ENCODE measurements around the gene GPR146.

Gene GPR146

DNA sequence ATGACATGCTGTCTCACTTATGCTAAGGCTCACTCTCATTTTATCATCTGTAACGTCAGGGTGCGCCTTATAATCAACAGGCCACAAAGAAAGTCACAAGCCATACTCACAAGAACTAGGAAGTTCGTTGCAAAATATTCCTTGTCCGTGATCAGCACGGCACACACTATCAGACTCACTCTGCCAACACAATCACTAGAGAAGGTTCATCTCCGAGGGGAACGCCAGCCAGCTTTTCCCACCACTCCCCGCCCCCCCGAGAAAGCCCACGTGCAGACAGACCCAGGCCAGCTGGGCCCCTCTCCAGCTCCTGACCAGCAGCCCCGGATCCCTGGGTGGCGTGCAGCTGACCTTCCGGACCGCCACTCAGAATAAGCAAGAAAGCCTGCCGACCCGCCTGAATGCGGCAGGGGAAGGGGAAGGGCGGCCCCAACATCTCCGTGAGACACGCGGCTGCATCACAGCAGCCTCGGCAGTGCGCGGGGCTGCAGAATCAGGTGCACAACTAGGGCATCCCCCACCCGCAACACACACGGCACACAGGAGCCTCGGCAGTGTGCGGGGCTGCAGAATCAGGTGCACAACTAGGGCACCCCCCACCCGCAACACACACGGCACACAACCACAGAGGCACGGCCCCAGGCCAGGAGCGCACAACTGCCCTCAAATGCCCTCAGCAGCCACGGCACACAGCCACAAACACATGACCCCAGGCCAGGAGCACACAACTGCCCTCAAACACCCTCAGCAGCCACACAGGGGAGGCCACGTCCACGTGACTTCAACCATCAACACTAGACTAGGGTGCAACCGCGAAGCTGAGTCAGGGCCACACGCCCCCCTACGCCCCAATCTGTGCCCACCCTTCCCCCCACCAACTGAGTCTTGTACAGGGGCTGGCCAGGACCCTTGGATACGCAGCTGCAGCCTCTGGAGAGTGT, 2.5 kb upstream of the GPR146 start:
- DNase-seq (ENCODE audit: extremely low read depth in 1 of 2, low read depth in 1 of 2) = no peak

DNA sequence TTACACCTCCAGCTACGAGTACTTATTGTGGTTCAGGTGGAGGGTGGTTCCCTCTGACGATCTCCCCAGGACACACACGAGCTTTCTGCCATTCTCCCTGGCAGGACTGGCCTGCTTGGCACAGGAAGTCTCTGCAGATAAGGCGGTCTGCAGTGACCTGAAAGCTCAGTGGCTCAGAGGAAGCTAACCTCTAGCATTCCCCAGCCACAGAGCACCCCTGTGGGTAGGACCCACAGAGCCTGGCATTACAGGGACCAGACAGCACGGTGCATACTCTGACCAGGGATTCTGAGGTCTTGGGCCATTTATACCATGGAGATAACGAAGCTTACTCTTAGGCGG, 1.9 kb upstream of the GPR146 start:
- DNase-seq (ENCODE audit: extremely low read depth in 1 of 2, low read depth in 1 of 2) = no peak

DNA sequence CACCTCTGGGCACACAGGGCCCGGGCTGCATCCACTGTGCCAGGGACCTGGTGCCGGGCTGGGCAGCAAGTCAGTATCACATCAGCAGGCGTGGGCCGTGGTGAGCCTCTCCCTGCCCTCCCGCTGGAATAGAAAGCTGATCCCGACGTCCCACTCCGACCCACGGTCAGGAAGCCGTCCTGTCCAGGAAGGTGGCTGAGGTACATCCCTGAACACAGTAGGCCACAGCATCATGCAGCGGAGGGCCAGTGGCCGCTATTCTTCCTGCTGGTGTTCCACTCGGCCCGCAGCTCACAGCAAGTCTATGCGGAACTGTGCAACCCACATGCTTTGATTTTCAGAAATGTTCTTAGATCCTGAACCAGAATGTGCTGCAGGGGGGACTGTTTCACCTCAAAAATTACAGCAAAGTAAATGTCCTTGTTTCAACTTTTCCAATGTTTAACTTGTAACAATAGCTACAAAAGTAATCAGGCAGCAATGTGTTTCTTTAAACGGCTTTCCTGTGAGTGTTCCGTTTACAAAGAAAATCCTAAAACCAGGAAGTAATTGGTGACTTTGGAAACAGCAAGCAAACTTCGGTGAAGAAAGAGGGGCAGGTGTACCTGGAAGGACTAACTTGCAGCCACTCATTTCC, 676 bp upstream of the GPR146 start:
- DNase-seq (ENCODE audit: extremely low read depth in 1 of 2, low read depth in 1 of 2) = no peak

DNA sequence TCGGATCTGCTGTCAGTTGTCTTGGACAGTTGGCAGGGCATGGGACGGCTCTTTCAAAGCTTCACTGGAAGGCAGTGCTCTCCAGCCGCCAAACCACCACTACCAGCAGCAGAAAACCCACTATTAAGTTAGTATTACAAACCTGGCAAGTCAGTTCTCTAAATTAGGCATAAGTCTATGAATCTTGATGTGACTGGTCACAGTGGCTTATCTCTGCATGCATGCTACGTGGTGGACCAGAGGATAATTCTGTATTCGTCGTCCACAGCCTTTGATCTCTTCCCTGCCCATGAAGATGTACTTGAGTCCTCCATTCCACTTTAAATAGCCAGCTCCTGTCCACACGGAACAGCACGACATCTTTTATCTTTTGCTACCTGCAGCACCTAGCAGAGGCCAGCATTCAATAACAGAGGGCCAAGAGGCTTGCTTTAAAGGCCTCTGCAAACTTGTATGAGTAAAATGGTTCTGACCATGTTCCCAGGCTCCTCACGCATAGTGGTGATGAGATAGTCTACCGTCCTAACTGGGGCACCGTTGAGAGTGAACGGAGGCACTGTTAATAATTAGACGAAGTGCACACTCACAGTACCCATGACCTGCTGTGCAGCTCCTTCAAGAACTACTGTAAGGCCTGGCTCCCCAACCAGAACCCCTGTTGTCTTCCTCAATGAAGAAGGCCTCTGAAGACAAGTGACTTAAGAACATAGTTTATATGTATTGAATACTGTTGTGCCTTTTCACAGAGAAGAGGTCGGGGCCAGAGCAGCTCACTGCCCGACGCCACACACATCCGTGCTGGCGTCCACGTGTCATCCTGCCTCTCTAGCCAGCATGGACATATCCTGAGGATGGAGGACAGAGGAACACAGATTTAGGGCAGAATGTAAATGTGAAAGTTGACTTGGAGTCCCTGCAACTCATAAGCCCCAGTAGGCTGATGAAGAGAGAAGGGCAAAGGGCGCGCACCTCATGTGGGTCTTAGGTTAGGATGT, 1.0 kb downstream of the GPR146 start:
- no peak for DNase-seq (ENCODE audit: extremely low read depth in 1 of 2, low read depth in 1 of 2)

DNA sequence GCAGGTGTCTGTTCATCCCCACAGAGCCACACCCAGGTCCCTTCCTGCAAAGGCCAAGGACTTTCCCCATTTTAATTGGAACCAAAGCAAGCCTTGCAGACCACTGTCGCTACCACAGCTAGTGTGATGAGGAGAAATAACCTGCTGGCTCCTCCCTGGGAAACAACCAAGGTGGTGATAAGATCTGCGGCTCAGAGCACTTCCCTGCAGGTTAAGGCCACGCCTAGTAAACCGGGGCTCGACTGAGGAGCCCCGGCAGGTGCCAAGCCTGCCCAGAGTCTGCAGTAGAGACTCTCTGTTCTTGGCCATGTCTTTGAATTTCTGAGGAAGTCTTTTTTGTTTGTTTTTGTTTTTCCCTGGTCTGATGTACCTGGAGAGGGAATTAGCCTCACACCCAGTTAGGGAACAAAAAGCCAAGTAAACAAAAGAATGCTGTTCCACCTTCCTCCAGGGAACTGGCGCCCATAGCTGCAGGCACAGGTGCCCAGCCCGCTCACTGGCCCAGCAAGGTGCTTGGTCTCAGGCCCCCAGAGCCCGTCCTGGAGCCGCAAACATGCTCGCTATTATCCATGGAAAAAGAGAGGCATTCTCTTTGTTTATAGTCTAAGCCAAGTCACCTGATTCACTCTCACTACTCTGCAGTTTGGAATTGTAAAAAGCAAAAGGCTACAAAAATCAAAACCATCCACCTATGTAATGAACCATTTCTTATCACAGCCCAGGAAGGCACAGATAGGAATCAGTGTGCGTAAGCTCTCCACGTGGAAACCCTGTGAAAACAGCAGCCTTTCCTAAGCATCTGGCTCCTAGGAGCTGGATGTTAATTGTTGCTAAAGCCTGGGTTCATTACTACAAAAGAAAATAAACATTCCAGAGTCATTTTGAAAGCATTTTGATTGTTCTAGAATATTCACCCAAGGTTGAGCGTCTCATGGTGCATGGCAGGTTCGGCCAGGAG, 2.7 kb downstream of the GPR146 start:
- DNase-seq (ENCODE audit: extremely low read depth in 1 of 2, low read depth in 1 of 2) = no peak

DNA sequence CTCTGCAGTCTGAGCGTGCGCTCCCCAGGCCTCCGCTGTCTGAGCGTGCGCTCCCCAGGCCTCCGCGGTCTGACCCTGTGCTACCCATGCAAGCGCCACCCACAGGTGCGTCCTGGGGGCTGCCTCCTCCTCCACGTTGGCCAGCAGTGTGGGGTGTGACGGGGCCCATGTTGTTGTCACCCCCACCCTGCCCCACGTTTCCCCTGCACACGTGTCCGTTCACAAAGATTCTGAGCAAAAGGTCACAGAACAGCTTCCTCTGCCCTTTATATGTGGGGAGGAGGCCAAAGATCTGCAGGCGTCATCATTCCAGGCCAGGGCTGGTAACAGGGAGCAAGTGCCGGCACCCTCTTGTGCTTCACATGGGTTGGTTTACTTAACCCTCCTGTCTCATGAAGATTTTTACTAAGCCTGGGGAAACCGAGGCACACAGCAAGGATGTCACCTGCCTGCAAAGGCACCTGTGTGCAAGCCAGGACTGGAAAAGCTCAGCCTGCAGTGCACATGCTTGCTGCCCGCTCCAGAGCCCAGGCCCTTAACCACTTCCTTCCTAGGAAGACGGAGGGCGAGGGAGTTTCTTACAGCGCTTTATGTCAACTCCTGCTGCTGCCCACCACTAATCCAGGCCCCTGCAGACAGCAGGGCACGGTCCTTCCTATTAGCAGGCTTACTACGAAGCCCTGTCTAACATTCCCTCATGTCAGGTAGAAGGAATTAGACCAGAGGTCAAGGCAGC, 4.8 kb downstream of the GPR146 start:
- no peak for DNase-seq (ENCODE audit: extremely low read depth in 1 of 2, low read depth in 1 of 2)

DNA sequence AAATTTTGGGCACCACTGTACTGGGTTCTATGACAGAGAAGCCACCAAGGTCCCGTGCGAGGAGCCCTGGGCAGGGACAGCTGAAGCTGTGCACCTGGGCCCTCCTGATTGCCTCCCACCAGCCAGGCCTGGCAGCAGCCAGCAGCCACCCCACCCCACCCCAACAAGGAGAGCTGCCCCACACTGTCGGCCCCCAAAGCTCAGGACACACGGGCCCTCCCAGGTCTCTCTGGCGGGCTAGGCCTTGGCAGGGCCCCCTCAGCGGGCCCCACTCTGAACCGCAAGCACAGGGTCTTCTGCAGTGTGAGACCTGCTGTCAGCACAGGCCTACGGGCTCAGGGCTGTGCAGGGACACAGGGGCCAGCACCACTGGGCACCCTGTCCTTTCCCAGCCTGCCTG, 5.5 kb downstream of the GPR146 start:
- DNase-seq (ENCODE audit: extremely low read depth in 1 of 2, low read depth in 1 of 2) = no peak

DNA sequence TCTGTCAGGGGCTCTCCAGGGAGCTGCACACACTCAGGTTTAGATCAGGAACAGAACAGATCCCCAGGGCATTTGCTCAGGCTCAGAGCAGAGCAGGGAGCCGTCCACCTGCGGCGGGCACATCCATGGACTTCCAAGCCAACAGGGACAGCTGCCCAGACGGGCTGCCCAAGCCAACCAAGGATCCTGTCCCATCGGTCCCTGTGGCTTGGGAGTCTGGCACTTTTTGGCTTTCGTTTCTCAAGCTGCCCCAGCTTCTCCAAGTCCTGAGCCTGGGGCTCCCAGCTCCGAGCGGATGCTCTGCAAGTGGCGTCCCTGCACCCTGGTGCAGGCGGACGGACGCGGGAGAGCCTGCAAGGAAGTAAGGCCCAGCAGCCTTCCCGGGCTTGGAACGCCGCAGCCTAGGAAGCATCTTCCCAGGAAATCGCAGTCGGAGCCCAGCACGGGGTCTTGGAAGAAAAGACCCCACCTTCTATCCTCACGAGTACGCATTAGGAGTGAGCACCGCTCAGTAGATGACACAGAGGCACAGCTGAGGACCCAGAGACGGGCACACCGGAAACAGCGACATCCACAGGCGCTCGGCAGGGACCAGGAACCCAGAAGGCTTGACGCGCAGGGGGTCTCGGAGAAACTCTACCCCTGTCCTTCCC, 6.0 kb downstream of the GPR146 start:
- DNase-seq (ENCODE audit: extremely low read depth in 1 of 2, low read depth in 1 of 2) = no peak

DNA sequence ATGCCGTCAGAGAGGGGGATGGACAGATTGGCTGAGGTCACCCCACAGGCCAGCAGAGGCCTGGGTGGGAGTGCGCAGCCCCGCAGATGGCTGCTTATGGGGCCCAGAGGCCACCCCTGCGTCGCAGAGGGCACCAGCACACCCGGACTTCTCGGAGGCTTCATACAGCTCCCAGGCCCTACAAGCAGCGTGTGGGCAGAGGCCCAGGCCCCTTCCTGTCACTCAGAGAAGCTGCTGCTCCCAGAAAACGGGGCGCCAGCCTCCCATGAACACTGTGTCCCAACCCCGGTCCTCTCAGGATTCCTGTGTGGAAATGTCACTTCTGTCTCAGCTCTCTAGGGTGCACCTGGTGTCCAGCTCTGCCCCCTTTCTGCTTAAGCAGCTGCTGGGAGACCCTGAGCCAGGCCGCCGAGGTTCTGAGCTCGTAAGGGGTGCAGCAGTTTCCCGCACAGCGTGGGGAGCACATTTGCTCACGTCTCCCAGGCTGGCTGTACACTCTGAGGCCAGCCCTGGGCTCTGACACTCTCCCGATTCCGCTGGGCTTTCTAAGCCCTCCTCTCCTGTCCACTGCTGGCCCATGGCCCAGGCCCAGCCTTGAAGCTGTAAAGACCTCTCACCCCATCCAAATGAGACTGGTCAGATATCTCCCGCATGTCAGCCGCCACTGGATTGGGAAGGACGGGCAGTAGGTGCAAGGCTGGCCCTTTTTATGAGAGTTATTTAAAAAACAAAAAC, 6.8 kb downstream of the GPR146 start:
- no peak for DNase-seq (ENCODE audit: extremely low read depth in 1 of 2, low read depth in 1 of 2)

DNA sequence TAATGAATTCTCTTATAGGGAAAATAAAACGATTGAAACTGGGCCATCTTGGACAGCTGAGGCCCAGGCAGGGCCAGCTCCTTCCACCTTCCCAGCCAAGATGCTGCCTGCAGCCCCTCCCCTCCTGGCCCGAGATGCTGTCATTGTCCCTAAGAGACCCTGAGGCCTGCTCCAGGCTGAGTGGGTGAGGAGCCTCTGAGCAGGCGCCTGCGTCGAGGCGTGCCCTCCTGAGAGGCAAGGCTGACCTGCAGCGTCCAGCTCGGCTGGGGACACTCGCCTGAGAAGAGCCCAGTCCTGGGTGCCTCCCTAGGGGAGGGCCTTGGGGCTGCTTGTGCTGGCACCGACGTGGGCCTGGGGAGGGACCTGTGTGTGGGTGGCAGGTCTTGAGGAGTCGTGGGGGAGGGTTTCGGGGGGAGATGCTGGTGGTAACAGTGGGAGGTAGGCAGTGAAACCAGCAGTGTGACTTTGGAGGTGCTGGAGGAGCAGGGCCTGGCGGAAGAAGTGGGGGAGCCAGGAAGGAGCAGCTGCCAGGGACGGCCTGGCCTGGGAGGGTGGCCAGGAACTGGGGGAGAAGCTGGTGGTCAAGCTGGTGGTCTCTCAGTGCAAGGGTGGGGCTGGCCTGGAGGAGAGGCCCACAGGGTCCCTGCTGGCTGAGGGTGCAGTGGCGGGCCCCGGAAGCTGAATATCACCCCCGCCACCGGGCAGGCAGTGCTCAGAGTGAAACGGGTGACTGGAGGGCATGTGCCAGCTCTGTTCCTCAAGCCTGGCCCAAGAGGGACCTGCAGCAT, 7.9 kb downstream of the GPR146 start:
- DNase-seq (ENCODE audit: extremely low read depth in 1 of 2, low read depth in 1 of 2) = no peak

DNA sequence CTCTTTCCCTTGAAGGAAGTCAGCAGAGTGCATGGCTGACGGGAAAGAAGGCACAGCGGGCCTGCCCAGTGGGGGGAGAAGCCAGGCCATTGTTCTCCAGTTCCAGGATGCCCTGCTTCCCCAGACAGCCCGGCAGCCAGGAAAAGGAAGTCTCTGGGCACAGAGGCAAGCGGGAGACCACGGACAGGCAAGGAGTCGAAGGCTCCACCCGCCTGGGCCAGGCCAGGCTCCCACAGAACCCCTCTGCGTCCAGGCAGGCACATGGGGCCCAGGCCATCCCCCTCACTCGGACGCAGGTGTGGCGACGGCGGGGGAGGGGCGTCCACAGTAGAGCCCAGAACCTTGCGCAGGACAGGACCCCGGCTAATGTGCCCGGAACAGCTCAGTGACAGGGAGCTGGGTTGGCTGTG, 8.7 kb downstream of the GPR146 start:
- DNase-seq (ENCODE audit: extremely low read depth in 1 of 2, low read depth in 1 of 2) = no peak

DNA sequence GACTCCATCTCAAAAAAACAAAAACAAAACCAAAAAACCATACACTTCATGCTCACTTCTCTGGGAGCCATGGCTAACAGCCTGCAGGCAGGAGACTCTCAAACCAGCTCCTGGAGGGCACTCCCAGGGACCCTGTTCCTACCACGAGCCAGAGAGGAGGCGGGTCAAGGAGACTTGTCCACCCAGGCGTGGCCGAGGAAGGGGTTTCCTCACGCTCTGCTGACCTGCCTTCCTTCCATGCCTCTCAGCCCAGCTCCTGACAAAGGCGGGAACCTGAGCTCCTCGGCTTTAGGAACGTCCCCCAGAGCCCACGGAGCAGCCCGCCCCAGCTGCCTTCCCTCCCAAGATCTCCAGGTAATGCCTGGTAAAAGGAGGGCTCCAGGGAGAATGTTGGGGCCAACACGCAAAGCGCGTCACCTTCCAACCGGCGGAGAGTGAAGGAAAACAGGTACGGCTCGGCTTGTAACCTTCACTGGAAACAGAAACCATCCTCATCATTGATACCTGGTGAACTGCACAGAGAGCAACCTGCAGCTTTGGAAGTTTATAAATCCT, 9.5 kb downstream of the GPR146 start:
- no peak for DNase-seq (ENCODE audit: extremely low read depth in 1 of 2, low read depth in 1 of 2)

DNA sequence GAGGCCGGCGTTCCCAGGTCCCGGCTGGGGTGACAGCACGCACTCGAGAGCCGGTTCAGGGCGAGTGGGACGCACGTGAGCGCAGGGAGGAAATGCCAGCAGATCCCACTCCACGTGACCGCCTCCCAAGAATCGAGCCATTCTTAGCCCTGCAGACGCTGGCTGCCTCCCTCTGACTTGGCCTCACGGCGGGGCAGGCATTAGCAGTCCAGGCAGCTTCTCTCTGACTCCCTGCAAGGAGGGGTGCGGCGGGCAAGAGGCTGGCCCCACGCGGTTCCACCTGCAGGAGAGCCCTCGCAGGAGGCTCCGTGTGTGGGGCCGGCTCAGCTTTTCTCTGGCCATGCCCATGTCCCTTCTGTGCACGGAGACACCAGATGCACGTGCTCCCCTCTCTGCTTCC, 10.1 kb downstream of the GPR146 start:
- no peak for DNase-seq (ENCODE audit: extremely low read depth in 1 of 2, low read depth in 1 of 2)

DNA sequence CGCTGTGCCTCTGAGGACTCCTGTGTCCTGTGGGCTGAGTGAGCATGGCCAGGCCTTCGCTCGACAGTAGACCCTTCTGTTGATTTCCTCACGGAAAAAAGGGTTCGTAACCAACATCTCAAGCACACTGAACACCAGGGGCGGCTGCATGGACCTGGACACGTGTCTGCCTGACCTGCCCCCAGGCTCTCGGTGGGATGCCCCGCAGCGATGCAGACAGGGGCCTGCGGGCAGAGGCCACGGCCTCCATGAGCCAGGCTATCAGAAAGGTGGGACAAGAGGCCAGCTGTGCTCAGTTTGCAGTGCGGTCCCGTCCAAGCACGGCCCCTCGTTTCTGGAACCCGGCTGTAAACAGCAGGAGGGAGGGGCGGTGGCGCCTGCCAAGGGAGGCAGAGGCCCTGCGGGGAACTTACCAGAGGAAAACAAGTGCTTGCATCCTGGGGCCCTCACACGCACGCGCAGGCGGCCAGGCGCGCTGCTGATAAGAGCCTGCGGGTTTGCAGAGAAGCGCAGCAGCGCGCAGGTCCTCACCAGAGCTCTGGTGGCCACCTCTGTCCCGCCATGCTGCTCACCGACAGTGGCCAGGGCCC, 10.6 kb downstream of the GPR146 start:
- DNase-seq (ENCODE audit: extremely low read depth in 1 of 2, low read depth in 1 of 2) = no peak

DNA sequence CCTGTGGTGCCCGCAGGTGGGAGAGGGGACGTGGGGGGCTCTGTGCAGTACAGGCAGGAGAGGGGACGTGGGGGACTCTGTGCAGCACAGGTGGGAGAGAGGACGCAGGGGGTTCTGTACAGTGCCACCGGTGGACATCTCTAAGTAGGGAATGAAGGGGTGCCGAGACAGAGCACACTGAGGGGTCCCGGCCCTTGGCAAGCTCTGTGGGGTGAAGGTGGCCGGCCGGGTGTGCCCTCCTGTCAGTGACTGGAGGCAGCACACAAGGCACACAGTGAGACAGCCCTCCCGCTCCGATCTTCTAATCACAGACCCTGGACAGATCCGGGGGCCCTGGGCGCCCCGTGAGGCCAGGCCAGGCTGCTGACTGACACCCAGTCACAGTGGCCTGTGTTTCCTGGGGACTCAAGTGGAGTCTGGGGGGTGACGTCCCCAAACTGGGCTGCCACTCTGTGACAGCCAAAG, 11.2 kb downstream of the GPR146 start:
- no peak for DNase-seq (ENCODE audit: extremely low read depth in 1 of 2, low read depth in 1 of 2)

DNA sequence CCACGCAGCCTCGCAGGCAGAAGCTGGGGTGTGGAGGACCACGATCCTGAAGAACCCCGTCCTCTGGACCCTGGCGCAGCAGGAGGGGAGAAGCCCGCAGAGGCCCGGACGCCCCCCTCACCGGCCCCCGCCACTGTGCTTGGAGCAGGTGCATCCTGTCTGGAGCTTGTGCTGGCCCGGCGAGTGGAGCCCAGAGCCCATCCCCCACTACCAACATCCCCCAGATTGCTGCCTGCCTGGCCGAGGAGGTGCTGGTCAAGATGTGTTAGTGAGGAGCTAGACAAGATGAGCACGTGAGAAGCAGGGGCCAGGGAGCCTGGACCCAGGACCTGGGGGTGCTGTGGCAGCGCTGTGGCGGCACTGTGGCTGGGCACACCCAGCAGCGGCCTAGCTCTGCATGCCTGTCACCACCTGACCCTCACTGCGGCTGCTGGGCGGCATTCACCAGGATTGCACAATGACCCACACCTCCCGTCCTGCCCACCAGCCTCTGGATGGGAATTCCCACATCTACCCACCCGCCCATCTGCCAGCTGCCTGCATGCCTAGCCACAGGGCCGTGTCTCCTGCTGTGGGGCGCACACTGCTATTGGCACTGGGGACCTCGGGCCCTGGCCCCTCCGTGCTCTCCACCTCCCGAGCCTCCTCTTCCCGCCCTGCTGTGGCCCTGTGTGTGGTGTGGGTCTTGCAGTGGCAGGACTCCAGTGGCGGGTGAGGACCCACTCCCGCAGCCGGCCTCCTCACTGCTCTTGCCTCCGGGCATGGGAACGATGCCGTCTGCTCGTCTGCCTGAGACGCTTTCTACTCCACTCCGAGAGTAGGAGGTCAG, 11.8 kb downstream of the GPR146 start:
- DNase-seq (ENCODE audit: extremely low read depth in 1 of 2, low read depth in 1 of 2) = no peak
